HG02852 (cell line): ENCODE data around the gene TGFBR3.

Source experiments
- ATAC-seq: cut with Tn5 transposase; IDR thresholded peaks from one replicate; pipeline ENCODE4 v1.9.1; 2021; ENCODE audit warnings: mild to moderate bottlenecking, moderate library complexity; ENCODE audit not compliant: unreplicated experiment

The TGFBR3 gene

DNA sequence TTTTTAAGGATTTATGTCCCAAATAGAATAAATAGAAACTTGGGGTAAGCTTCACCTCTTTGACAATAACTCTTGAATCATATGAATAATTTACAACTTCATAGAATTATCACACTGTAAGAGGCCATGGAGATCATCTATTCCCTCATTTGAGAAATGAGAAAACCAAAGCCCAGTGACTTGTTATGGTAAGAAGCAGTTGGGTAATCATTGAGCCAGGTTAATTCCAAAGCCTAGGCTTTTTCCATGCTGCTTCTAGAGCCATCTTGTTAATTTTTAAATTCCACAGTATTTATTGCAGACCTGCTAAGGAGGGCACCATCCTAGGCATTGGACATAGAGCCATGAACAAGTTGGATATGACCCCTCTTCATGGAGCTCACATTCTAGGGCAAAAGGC lies 224.8 kb downstream of the TGFBR3 start:
- ATAC-seq: no peak

DNA sequence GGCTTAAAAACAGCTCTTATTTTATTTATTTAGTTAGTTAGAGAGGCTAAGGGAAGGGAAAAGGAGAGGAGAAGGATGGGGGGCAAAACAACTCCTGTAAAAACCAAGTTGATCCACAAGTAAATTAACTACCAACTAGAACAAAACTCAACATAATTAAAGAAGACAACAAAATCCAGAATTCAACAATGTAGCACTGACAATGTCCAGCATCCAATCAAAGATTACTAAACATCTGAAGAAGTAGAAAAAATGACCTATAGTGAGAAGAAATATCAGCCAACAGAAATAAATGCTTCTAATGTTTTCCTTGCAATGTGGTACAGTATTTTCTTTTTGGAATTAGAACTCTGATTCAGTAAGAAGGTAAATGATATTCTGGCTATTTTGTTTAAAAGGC lies 225.2 kb downstream of the TGFBR3 start:
- no peak for ATAC-seq

DNA sequence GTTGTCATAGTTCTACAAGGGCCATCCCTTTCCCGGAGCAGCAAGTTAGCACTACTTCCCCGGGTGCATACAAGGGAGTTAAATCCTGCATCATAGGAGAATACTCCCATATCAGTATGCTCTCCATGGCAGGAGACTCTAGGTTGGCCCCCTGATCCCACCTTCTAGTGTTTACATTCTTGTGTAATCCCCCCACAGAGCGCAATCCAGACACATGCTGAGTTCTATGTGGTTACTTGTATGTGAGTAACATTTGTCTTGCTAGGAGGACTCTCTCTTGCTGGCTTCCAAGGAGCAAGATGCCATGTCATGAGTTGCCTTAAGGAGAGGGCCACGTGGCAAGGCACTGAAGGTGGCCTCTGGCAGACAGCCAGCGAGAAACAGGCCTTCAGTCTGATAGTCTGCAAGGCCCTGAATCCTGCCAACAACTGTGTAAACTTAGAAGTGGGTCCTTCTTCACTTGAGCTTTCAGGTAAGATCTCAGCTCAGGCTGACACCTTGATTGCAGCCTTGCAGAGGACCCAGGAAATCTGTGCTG lies 230.0 kb downstream of the TGFBR3 start:
- no peak for ATAC-seq

DNA sequence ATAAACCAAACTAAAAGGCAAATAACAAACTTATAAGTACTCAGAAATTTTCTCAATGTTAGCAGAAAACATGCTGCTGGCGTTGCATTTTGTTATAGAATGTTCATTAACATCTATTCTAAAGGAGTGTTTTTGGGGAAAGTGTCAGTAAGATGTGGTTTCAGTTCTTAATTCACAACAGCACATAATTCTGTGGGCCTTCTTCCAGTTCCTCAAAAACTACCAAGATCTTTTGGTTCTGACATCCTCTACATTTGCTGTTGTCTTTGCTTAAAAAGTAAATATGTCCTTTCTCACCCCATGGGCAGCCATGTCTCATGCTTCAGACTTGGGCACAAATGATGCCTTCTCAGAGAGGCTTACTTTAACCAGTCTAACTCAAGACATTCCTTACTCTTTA lies 232.8 kb downstream of the TGFBR3 start:
- peak; percentile 78 for ATAC-seq

DNA sequence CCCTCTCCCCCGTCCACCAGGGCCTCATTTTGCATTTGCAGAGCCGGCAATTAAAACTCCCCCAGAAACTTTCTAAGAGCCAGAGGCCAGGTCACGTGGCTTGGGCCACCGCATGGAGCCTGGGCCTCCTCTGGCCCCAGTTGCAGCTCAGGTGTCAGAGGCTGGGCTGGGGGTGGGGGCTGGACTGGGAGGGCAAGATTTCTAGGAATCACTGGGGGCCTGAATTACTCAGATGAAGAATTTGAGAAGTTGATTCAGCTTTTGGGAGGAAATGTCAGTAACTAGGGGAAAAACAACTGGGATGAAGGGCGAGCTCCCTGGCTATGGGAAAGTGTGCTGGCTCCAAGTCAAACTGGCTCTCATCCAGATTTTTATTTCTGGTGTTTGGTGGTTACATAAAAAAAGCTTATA lies 234.3 kb downstream of the TGFBR3 start:
- no peak for ATAC-seq

DNA sequence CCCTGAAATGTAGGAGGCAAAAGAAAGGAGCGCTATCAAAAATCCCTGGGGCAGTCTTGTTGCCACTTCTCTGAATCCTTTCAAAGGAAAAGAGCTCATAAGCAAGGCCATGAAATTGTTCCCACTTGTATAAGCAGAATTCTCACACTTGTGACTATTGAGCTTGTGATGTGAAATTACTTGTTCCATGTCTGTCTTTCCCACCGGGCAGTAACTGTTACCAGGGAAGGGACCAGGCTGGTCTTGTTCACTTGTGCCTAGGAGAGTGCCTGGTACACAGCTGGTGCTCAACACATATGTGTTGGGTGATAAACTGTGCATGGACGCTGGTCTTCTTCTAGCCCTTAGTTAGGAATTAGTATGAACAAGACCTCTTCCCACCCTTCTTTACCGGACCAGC lies 234.7 kb downstream of the TGFBR3 start:
- ATAC-seq: no peak

DNA sequence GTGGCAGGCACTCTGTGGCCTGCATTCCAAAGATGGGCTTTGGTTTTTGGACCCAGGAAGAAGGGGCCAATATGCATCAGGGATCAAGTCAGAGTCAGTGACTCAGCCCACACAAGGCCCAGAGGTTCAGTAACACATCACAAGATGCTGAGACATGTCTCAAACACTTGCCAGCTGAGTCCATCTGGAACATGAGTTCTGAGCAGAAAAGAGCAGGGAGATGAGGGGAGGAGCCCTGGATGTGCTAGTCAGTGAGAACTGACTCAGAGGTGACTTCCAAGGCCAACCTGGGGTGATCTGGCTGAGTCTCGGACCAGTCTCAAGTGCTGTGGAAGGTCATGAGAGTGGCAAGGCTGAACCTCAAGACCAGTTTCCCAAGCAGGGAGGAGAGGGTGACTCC lies 235.2 kb downstream of the TGFBR3 start:
- no peak for ATAC-seq

DNA sequence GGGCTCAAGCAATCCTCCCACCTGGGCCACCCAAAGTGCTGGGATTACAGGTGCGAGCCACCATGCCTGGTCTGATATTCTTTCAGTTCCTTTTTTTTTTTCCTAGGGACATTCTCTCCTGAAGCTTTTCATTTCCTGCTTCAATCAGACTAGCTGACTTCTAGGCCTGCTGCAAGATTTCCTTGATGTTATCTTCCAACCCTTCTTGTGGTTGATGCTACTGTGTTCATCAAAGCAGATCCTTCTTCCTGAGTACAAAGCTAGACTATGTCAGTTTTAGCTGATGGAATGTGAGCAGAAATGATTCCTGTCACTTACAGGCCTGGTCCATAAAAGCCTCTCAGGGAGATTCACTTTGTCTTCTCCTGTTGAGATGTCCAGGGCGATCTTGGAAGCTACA lies 238.9 kb downstream of the TGFBR3 start:
- no peak for ATAC-seq

DNA sequence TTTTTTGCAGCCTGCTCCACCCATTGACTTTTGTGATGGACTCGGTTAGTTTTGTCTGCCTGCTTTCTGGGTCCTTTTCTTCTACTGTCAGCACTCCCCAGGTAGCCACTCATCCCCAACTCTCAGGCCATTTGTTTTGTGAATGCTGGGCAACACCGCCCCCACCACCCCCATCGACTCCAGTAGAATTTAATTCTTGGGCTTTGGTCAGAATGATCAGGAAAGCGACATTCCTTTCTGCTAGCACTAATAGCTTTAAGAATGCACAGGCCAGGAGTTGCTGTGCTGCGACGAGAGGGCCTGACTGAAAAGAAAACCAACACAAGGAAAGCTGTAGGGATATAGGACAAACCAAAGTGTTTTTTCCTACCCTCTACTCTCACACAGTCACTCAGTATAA lies 240.9 kb downstream of the TGFBR3 start:
- no peak for ATAC-seq

DNA sequence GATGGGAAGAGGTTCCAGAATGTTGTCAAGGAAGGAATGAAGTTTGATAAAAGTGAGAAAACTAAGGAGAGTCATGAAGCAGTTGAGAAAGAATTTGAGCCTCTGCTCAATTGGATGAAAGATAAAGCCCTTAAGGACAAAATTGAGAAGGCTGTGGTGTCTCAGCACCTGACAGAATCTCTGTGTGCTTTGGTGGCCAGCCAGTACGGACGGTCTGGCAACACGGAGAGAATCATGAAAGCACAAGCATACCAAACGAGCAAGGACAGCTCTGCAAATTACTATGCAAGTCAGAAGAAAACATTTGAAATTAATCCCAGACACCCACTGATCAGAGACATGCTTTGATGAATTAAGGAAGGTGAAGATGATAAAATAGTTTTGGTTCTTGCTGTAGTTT lies 242.5 kb downstream of the TGFBR3 start:
- no peak for ATAC-seq

DNA sequence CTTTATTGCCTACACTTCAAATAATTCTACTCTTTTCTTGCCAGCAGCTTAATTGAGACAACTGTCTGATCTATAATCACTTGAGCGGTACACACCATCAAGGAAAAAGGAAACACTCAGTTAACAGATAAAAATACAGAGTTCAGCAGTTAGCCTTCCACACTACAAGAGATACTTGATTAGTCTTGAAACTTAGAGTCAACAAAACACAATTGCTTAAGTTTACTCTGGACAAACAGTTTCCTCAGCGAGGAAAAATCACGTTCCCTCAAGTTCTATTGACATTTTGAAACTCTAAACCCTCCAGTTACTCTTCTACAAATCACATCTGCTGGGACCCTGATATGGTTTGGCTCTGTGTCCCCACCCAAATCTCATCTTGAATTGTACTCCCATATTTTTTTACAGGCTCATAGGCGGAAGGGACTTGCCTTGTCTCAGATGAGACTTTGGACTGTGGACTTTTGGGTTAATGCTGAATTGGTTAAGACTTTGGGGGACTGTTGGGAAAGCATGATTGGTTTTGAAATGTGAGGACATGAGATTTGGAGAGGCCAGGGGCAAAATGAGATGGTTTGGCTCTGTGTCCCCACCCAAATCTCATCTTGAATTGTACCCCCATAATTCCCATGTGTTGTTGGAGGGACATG lies 244.9 kb downstream of the TGFBR3 start:
- ATAC-seq: no peak

DNA sequence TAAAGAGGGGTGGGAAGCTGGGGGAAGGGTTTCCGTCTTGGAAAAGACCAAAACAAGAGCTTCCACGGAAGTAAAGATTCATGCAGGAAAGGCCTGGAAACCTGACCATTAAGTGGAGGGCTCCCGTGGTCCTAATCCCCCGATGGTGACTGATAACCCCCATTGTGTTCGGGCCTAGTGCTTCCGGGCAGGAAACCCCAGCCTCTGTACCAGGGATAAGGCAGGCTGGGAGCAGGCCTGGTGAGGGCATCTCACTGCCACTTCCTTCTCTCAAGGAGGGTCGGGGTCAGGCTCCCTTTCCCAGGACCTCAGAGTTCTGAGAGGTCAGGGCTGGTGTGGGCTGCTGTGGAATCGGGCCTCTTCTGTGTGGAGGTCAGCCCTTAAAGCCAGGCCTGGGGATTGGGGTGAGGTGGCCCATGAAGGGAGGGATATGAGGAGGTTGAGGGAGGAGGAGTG lies 248.4 kb downstream of the TGFBR3 start:
- no peak for ATAC-seq

DNA sequence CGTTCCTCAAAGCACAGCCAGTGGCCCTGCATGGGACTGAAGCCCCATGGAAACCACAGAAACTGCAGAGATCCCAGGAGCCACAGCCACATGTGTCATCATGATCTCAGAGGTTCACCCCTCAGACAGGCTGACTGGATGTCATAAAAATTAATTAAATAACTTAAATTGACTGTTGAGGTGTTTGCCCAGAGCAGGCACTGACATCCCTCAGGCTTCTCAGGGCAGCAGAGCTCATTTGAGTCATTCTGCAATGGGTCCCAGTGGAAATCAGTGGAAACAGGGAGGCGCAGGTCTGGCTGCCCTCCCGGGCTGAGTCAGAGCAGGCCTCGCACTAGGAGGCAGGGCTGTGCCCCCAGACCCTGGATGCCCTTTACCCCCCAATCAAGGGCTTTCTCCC lies 250.2 kb downstream of the TGFBR3 start:
- ATAC-seq: no peak

DNA sequence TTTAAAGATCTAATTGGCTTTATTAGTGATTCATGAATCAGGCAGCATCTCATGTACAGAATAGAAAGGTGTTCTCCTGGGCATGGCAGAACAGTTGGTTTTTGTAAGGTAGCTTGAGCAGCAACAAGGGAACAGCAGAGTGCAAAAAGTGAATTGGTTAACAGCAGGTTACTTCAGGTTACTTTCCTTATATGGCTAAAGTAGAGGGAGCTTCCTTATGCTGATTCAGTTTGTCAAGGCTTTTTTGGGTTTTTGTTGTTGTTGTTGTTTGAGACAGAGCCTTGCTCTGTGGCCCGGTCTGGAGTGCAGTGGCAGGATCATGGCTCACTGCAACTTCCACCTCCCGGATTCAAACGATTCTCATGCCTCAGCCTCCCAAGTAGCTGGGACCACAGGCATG lies 252.5 kb downstream of the TGFBR3 start:
- no peak for ATAC-seq

DNA sequence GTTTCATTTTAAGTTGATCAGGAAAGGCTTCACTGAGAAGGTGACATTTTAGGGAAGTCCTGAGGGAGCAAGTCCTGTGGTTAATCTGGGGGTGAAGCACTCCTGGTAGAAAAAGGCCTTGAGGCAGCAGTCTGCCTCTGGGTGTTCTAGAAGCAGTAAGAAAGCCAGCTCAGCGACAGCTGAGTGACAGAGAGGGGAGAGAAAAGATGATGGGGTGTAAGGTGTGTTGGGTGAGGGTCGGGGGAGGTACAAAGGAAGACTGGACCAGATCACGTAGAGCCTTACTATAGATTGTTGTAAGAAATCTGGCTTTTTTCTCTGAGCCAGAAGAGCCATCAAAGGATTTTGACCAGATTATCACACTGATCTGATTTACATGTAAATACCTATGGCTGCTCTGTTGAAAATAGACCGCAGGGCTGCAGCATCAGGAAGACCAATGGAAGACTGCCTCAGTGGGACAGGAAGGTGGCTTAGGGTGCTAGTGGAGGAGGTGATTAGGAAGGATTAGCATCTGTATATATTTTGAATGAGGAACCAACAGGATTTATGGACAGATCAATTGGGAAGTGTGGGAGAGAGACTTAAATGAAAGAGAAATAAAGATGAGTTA lies 254.1 kb downstream of the TGFBR3 start:
- ATAC-seq: no peak

DNA sequence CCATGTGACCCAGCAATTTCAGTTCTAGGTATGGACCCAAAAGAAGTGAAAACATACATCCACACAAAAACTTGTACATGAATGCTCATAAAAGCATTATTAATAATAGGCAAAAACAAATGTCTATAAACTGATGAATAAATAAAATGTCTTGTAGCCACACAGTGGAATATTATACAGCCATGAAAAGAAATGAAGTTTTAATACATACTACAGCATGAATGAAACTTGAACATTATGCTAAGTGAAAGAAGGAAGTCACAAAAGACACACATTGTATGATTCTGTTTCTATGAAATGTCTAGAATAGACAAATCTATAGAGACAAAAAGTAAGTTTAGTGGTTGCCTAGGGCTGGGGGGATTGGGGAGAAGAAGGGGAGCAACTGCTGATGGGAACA lies 255.1 kb downstream of the TGFBR3 start:
- ATAC-seq: no peak
